GM18511 (cell line): Measurements from ENCODE around the gene DOCK1.
"Not testable (repeated sequence)": the region's sequence is repeated elsewhere in the genome, so short reads cannot be mapped to it uniquely, and the experiment has no call there.

Experiments
- ATAC-seq: cut with Tn5 transposase; IDR thresholded peaks from one replicate; pipeline ENCODE4 v1.9.1; 2021; ENCODE audit warnings: mild to moderate bottlenecking, moderate library complexity; ENCODE audit not compliant: unreplicated experiment

The DOCK1 gene

DNA sequence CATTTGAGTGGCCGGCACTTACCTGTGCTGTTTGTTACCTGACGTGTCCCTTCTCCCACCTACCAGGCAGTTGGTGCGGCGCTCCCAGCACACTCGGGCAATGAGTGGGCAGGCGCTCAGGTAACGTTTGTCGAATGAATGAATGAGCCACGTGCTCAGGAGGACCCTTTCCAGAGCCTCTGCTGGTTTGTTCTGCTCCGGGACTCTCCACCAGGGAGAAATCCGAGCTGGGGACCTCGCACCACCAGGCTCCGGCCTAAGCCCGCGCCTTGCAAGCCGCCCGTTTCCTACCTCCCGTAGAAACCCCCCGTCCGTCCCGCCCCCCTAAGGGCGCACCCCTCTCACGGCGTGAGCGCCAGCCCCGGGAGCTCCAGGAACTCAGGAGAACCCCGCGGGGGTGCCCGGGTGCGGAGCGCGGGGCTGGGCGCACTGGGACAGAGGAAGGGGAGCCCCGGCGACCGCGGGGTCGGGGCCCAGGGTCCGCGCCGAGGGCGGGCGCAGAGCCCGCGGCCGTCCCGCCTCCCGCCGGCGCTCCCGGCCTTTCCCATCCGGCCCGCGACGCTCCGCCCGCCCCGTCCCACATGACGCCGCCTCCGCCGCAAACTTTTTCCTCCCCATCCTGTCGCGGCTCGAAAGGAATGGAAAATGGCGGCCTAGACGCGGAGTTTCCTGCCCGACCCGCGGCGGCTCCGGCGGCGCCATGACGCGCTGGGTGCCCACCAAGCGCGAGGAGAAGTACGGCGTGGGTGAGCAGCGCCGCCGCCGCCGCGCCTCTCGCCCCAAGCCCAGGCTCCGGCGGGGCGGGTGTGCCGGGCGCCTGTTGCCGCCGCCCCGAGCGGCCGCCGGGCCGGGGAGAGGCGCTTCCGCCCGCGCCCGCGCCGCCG, at the start of gene DOCK1:
TSS of gene DOCK1 (plus strand) at position 611 of the 884 bp plus-strand sequence. CDS start at position 701, 90 bp downstream.
- no peak for ATAC-seq

DNA sequence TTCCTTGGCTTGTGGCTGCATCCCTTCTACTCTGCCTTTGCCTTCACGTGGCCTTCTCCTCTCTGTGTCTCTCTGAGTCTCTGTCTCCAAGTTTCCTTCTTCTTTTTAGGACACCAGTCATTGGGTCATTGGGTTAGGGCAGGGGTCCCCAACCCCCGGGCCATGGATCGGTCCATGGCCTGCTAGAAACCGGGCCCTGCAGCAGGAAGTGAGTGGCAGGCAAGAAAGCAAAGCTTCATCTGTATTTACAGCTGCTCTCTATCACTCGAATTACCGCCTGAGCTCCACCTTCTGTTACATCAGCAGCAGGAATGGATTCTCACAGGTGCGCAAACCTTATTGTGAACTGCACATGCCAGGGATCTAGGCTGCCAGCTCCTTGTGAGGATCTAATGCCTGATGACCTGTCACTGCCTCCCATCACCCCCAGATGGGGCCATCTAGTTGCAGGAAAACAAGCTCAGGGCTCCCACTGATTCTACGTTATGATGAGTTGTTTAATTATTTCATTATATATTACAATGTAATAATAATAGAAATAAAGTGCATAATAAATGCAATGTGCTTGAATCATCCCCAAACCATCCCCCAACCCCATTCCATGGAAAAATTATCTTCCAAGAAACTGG, 47.9 kb upstream of the DOCK1 start:
- no peak for ATAC-seq

DNA sequence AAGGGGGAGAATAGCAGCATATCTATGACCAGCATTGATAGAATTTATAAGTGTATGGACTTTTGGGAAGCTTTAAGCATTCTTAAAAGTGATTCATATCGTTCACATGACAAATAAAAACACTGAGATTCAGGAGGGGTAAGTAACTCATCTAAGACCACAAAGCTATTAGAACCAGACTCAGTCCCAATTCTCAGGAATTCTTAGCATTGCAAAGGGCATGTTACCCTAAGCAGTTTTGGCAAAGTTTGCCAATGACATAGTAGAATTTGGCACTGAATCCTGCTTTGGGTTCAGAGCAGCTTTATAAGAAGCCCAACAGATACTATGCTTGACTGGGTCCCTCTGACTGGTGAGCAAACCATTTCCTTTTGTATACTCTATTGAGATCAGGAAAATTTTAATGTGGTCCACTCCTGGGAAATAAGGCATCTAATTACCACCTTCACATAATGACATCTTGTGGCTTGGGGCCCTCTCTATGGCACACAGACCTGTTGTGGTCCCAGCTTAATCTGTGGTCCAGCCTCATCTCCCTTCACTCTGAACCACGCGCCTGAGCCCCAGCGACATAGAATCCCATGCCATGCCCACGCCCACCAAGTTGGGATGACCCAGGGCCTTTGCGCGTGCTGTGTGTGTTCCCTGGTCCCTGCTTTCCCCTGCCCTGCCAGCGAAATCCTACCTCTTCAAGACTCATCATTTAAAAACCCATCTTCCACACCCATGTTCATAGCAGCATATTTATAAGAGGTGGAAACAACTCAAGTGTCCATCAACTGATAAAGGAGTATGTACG, 37.5 kb upstream of the DOCK1 start:
- ATAC-seq: no peak

DNA sequence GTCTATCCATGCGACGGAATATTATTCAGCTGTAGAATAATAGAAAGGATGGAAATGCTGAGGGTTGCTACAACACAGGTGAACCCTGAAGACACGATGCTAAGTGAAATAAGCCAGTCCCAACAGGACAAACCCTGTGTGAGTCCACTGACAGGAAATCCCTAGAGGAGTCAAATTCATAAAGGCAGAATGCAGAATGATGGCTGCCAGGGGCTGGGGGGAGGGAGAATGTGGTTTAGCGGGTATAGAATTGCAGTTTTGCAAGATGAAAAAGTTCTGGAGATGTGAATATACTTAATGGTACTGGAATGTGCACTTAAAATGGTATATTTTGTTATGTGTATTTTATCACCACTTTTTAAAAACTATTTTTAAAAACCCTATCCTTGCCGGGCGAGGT, 36.9 kb upstream of the DOCK1 start:
- ATAC-seq: no peak

DNA sequence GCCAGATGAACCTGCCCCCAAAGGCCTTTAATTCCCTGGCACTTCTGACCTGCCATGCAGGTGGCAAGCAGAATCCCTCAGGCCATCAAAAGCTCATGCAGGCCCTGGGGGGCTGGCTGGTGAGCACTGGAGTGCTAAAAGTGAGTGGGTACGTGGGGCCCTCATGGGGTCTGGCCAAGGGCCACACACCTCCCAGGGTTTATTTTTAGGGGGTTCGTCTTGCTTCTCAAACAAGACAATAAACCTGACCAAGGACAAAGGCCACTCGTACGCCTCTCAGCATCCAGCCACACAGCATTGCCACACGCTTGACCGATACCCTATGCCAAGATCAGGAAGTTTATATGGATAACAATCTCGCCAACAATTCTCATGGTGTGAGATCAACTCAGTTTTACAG, 33.1 kb upstream of the DOCK1 start:
- no peak for ATAC-seq

DNA sequence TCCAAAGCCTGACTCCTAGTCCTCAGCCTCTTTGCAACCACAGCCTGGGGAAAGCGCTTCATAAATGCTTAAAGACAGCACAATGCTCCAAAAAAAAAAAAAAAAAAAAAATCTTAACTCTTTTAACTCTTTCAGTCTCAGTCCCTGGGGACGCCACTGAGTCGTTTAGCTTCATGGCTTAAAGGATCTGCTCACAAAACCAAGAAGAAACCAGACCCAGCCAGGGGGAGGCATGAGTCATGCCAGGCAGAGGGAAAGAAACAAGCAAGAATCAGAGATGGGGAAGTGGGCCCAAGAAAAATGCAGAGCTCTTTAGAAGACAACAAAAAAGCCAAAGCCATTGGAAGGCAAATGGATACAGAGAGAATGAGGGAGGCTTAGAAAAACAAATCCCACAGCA, 32.5 kb upstream of the DOCK1 start:
- no peak for ATAC-seq

DNA sequence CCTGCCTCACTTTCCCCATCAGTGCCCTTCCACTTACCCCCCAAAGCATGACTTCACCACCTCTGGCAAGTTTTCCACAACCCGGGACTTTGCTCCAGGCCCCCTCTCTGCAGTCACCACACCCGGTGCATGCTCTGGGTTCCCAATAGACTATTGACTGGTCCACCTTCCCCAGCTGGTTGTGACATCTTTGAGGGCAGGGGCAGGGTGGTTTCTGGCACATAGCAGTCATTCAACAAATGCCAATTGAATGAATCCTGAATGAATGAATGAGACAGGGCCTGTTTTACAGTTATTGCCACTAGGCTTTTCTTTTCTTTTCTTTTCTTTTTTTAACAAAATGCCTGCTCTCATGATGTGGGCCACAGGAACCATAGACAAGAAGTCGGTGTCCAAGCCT, 28.8 kb upstream of the DOCK1 start:
- no peak for ATAC-seq

DNA sequence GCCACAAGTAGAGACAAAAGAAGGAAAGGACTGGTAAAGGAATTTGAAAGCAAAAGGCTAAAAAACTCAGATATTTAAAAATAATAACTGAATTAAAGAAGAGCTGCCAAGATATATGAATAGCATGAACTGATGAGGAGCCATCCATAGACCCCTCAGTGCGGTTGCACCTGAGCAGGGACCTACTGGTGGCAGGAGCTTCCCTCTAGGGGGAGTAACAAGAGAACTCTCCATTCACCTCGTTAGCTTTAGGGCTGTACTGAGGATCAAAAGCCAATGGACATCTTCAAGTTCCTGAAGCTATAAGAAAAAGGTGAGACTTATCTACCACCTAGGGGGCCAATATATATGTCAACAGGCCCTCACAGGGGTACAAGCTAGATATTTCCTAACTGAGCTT, 27.8 kb upstream of the DOCK1 start:
- ATAC-seq: no peak

DNA sequence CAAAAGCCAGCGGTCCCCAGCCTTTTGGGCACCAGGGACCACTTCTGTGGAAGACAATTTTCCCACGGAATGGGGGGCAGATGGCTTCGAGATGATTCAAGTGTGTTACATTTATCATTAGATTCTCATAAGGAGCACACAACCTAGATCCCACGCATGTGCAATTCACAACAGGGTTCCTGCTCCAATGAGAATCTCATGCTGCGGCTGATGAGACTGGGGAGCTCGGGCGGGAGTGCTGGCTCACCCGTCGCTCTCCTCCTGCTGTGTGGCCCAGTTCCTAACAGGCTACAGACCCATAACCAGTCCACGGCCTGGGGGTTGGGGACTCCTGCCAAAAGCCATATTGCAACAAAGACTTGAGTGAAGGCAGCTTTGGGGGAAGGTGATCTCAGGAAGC, 26.6 kb upstream of the DOCK1 start:
- ATAC-seq: no peak

DNA sequence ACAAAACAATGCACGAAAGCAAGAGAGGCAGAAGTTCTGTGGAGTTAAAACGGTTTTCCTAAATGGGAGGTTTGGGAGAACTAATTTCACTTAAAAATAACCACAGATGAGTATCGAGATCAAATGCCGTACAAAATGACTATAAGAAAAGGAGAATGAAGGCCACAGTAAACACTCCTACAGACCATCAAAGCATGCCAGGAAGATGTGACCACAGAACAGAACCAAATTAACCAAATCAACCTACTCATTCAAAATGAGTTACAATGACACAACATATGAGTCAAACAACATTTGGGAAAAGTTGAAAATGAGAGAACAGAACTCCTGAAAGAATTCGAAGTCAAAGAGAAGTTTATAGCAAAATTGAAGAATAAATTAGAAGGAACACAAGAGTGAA, 24.3 kb upstream of the DOCK1 start:
- no peak for ATAC-seq

DNA sequence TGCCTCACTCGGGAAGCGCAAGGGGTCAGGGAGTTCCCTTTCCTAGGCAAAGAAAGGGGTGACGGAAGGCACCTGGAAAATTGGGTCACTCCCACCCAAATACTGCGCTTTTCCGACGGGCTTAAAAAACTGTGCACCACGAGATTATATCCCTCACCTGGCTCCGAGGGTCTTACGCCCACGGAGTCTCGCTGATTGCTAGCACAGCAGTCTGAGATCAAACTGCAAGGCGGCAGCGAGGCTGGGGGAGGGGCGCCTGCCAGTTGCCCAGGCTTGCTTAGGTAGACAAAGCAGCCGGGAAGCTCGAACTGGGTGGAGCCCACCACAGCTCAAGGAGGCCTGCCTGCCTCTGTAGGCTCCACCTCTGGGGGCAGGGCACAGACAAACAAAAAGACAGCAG, 23.2 kb upstream of the DOCK1 start:
- not testable (repeated sequence) for ATAC-seq

DNA sequence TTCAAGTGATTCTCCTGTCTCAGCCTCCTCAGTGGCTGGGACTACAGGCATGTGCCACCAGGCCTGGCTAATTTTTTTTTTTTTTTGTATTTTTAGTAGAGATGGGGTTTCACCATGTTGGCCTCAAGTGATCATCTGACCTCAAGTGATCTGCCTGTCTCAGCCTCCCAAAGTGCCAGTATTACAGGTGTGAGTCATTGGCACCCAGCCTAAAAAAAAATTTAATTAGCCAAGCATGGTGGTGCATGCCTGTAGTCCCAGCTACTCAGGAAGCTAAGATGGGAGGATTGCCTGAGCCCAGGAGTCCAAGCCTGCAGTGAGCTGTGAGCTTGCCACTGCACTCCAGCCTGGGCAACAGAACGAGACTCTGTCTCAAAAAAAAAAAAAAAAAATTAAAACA, 16.8 kb upstream of the DOCK1 start:
- ATAC-seq: not testable (repeated sequence)

DNA sequence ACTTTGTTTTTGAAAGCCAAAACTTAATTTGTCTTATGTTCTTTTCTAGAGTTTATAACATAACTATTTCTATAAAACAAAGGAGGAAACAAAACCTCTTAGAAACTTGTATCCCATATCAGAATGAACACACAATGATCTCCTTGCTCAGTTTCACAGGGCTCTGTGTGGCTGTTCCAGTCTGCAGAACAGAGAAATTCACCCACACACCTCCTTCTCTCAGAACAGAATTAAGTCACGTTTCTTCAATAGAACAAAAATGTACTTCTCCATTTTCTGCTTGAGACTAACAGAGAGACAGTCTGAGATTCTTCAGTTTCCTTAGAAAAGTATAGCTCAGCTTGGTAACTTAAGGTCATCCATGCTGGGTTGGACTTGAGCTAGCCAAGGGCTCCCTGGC, 15.8 kb upstream of the DOCK1 start:
- ATAC-seq: no peak

DNA sequence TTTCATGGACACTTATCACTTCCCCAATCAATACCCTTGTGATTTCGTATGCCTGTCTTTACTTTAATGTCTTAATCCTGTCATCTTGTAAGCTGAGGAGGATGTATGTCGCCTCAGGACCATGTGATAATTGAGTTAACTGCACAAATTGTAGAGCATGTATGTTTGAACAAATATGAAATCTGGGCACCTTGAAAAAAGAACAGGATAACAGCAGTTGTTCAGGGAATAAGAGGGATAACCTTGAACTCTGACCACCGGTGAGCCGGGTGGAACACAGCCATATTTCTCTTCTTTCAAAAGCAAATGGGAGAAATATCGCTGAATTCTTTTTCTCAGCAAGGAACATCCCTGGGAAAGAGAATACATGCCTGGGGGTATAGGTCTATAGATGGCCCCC, 14.4 kb upstream of the DOCK1 start:
- not testable (repeated sequence) for ATAC-seq

DNA sequence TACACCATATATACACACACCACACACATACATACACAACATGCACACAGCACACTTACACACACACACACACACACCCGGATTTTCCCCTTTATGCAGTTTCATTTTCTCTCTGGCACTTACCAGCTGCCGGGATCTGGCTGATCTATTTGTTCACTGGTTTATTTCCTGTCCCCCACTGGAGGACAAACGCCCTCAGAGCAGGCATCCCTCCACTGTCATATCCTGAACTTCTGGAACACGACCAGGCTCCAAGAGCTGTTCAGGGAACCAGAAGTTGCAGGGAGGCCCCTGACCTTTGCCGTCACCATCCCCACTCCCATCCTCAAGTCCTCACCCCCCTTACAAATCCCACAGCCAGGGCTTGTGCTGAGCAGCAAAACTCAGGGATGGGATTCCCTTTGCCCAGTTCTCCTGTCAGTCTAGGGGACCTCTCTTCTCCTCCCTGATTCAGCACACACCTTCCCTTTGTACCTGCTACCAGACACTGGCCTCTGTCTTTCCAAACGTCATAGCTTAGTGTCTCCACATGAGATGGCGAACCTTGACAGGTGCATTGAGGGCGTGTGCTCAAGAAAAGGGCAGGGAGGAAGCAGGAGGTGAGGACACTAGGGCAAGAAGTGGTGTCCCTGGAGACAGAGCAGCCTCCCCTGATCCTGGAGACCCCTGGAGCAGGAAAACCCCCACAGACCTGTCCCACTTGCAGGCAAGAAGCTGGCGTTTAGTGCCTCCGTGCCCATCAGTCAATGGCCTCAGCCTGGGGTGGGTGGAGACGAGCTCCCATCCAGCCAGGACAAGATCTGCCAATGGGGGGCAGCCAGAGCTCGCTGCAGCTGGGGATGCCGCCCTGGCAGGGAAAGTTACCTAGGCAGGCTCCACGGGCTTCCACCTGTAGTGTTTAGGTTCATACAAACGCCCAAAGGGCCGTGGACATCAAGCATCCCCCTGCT, 12.7 kb upstream of the DOCK1 start:
- no peak for ATAC-seq

DNA sequence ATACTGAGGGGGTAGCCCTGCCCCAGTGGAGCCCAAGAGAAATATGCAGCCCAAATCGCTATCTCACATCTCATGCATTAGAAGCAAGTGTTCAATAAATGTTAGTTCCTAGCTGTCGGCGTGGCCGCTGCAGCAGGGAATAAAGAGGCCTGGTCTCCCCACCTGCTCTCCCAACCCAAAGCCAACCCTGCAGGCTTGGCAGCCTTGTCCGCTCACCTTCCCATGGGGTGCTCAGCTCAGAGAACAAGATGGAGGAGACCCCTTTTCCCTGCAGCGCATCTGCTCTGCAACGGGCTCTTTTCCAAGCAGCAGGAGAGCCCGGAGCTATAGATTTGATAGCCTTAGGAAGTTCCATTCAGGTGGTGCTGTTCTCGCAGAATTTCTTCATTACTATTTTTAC, 12.0 kb upstream of the DOCK1 start:
- ATAC-seq: no peak

DNA sequence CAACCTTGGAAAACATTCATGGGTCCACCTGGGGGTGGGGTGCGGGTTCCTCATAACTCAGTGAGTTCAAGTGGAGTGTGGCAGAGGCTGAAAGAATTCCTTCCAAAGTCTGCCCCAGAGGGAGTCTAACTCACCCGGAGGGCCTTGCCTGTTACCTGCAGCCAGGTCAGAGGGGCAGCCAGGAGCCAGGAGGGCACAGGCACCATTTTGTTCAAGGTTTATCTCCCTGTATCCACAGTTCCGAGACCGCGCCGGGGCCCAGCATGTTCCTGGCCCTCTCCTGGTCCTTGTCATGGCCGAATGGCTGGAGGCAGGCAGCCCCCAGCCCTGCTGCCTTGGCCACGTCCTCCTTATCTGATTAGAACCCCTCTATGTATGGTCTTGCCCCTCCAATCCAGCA, 11.4 kb upstream of the DOCK1 start:
- no peak for ATAC-seq

DNA sequence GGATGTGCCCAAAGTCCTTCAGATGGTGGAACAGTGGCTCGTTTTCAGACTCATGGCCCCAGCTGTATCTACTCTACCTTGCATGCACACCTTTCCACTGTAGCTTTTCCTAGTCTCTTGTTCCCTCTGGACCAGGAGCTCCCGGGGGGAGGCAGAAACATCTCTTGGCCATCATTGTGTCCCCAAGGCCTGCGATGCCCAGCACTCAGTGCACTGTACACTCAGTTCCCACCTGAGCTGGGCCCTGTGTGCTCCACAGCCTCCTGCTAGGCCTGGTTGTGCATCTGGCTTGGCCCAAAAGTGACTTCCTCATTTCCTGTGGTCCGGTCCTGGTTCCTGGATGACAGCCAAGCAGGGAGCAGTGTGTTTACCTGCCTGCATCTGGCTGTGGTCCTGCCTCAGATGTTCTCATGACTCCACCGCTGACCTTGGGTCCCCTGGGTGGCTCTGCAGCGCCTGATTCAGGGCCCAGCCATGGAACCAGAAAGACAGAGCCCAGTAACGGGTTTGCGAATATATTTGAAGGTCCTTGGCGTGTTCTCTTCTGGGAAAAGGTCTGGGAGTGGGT, 9.9 kb upstream of the DOCK1 start:
- ATAC-seq: no peak

DNA sequence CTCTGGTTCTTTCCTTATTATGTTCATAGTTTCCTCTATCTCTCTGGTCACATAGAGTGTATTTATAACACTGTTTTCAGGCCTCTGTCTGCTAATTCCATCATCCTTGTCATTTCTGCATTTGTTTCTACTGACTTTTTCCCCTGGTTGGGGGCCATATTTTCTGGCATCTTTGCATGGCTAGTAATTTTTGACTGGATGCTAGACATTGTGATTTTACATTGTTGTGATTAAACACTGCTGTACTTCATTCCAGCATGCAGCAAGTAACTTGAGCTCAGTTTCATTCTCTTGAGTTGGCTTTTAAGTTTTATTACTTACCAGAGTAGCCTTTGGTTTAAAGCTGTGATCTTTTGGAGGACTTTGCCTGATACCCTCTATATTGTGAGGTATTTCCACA, 6.8 kb upstream of the DOCK1 start:
- no peak for ATAC-seq

DNA sequence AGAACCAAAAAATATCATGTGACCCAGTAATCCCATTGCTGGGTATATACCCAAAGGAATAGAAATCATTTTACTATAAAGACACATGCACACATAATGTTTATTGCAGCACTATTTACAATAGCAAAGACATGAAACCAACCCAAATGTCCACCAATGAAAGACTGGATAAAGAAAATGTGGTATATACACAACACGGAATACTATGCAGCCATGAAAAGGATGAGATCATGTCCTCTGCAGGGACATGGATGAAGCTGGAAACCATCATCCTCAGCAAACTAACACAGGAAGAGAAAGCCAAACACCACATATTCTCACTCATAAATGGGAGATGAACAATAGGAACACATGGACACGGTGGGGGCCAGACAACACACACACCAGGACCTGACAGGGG, 5.7 kb upstream of the DOCK1 start:
- not testable (repeated sequence) for ATAC-seq
